ENCODE measurements around the gene DDX1.

Gene DDX1

GRCh38 chr2:15617778-15618448, 26.2 kb downstream of the DDX1 start:
- DNase-seq (ENCODE audit: low read depth) = no peak
- no peak overlapping the region for H3K4me3 ChIP-seq (ENCODE audit: control insufficient read depth, low read depth, low read length)
- TF ChIP-seq CTCF (IDR thresholded peaks at IDR 0.05; ENCODE audit: control insufficient read depth, insufficient read depth, low read depth, low read length, missing control alignments) = no peak

GRCh38 chr2:15618449-15618855, 26.8 kb downstream of the DDX1 start:
- no peak for TF ChIP-seq CTCF (IDR thresholded peaks at IDR 0.05; ENCODE audit: control insufficient read depth, insufficient read depth, low read depth, low read length, missing control alignments)
- DNase-seq (ENCODE audit: low read depth) = no peak
- H3K4me3 ChIP-seq (ENCODE audit: control insufficient read depth, low read depth, low read length) = no peak overlapping the region

- no peak for TF ChIP-seq CTCF (IDR thresholded peaks at IDR 0.05; ENCODE audit: control insufficient read depth, insufficient read depth, low read depth, low read length, missing control alignments)
- no peak for DNase-seq (ENCODE audit: low read depth)
- no peak overlapping the region for H3K4me3 ChIP-seq (ENCODE audit: control insufficient read depth, low read depth, low read length)
Measured at GRCh38 chr2:15619076-15619475, 27.4 kb downstream of the DDX1 start.

- H3K4me3 ChIP-seq (ENCODE audit: control insufficient read depth, low read depth, low read length) = no peak overlapping the region
- TF ChIP-seq CTCF (IDR thresholded peaks at IDR 0.05; ENCODE audit: control insufficient read depth, insufficient read depth, low read depth, low read length, missing control alignments) = no peak
- no peak for DNase-seq (ENCODE audit: low read depth)
Measured at GRCh38 chr2:15619510-15619909, 27.8 kb downstream of the DDX1 start.

GRCh38 chr2:15619938-15620337, 28.3 kb downstream of the DDX1 start:
- no peak for DNase-seq (ENCODE audit: low read depth)
- H3K4me3 ChIP-seq (ENCODE audit: control insufficient read depth, low read depth, low read length) = no peak overlapping the region
- no peak for TF ChIP-seq CTCF (IDR thresholded peaks at IDR 0.05; ENCODE audit: control insufficient read depth, insufficient read depth, low read depth, low read length, missing control alignments)

- TF ChIP-seq CTCF (IDR thresholded peaks at IDR 0.05; ENCODE audit: control insufficient read depth, insufficient read depth, low read depth, low read length, missing control alignments) = no peak
- no peak overlapping the region for H3K4me3 ChIP-seq (ENCODE audit: control insufficient read depth, low read depth, low read length)
Measured at GRCh38 chr2:15620340-15620739, 28.7 kb downstream of the DDX1 start.

More at GRCh38 chr2:15620340-15620739, 28.7 kb downstream of the DDX1 start:
- DNase-seq (ENCODE audit: low read depth) = no peak

Data from AG09309 (cell line).